ENCODE measurements around the gene OPA3. TPM values are rescaled to one million over a fixed set of nuclear protein-coding genes. Genes with fewer than 3 reads are reported as not detected.

The OPA3 gene
- polyA plus RNA-seq, 1 donor (not counting 4 experiments of a cell fraction or from before 2014, with no cell fraction given) = 11.9 TPM

GRCh38 chr19:45623984-45624383, 39.4 kb upstream of the OPA3 start:
- dilution Hi-C loops (cut with MboI; ENCODE audit: extremely low pct_ligation_motif_present, low sequenced_read_pairs) = no loop called here
- H3K27ac ChIP-seq (ENCODE audit: control insufficient read depth, insufficient read depth, low read length) = no peak overlapping the region
- TF ChIP-seq CTCF (optimal IDR thresholded peaks at IDR 0.05 in 1 of 3, IDR thresholded peaks at IDR 0.05 in 1 of 3, conservative IDR thresholded peaks at IDR 0.05 in 1 of 3; ENCODE audit: extremely low read depth in 1 of 3, insufficient read depth in 2 of 3, low read length in 3 of 3) = no peak
- no peaks in the 10 kb centered on the region for H3K9me1 ChIP-seq (ENCODE audit: control insufficient read depth, extremely low read depth, insufficient read depth, low read length)
- H2AFZ ChIP-seq (ENCODE audit: control insufficient read depth, low read length) = no peak overlapping the region
- H3K36me3 ChIP-seq (ENCODE audit: control insufficient read depth in 2 of 2, extremely low read depth in 1 of 2, insufficient read depth in 2 of 2, low read length in 2 of 2) = peaks cover 34% of the 10 kb centered on the region in 2 experiments
- FAIRE-seq (no peak), DNase-seq (ENCODE audit: low read depth, low spot score) (no peak)
- H3K27me3 ChIP-seq (ENCODE audit: control insufficient read depth, extremely low read depth, insufficient read depth, low read length) = no peaks in the 10 kb centered on the region
- no peaks in the 10 kb centered on the region for H3K4me1 ChIP-seq (ENCODE audit: control insufficient read depth, extremely low read depth, insufficient read depth, low read length)
- no peaks in the 10 kb centered on the region for H3K79me2 ChIP-seq (ENCODE audit: control insufficient read depth, insufficient read depth, low read length)
- H3K9me3 ChIP-seq (ENCODE audit: control insufficient read depth, low read depth, low read length) = no peaks in the 10 kb centered on the region
- H4K20me1 ChIP-seq (ENCODE audit: control insufficient read depth, extremely low read depth, insufficient read depth, low read length) = no peaks in the 10 kb centered on the region
- no peak overlapping the region for H3K9ac ChIP-seq (ENCODE audit: control insufficient read depth, extremely low read depth, insufficient read depth, low read length)
- no peak overlapping the region for H3K4me2 ChIP-seq (ENCODE audit: control insufficient read depth, extremely low read depth, insufficient read depth, low read depth, low read length)
- H3K4me3 ChIP-seq (ENCODE audit: control insufficient read depth in 2 of 3, extremely low read depth in 1 of 3, insufficient read depth in 2 of 3, low read depth in 1 of 3, low read length in 3 of 3) = no peak overlapping the region

GRCh38 chr19:45621976-45622503, 37.4 kb upstream of the OPA3 start:
- H3K4me1 ChIP-seq (ENCODE audit: control insufficient read depth, extremely low read depth, insufficient read depth, low read length) = no peaks in the 10 kb centered on the region
- H3K4me2 ChIP-seq (ENCODE audit: control insufficient read depth, extremely low read depth, insufficient read depth, low read depth, low read length) = no peak overlapping the region
- no peak overlapping the region for H3K4me3 ChIP-seq (ENCODE audit: control insufficient read depth in 2 of 3, extremely low read depth in 1 of 3, insufficient read depth in 2 of 3, low read depth in 1 of 3, low read length in 3 of 3)
- no peaks in the 10 kb centered on the region for H3K27me3 ChIP-seq (ENCODE audit: control insufficient read depth, extremely low read depth, insufficient read depth, low read length)
- no peaks in the 10 kb centered on the region for H4K20me1 ChIP-seq (ENCODE audit: control insufficient read depth, extremely low read depth, insufficient read depth, low read length)
- H3K36me3 ChIP-seq (ENCODE audit: control insufficient read depth in 2 of 2, extremely low read depth in 1 of 2, insufficient read depth in 2 of 2, low read length in 2 of 2) = peaks cover 32% of the 10 kb centered on the region in 2 experiments
- H3K79me2 ChIP-seq (ENCODE audit: control insufficient read depth, insufficient read depth, low read length) = no peaks in the 10 kb centered on the region
- TF ChIP-seq CTCF (optimal IDR thresholded peaks at IDR 0.05 in 1 of 3, IDR thresholded peaks at IDR 0.05 in 1 of 3, conservative IDR thresholded peaks at IDR 0.05 in 1 of 3; ENCODE audit: extremely low read depth in 1 of 3, insufficient read depth in 2 of 3, low read length in 3 of 3) (no peak), EZH2 (IDR thresholded peaks at IDR 0.05; ENCODE audit: low read length) (no peak)
- no peak for FAIRE-seq
- dilution Hi-C loops (cut with MboI; ENCODE audit: extremely low pct_ligation_motif_present, low sequenced_read_pairs) = no loop called here
- H2AFZ ChIP-seq (ENCODE audit: control insufficient read depth, low read length) = no peak overlapping the region
- H3K9me1 ChIP-seq (ENCODE audit: control insufficient read depth, extremely low read depth, insufficient read depth, low read length) = no peaks in the 10 kb centered on the region
- no peaks in the 10 kb centered on the region for H3K9me3 ChIP-seq (ENCODE audit: control insufficient read depth, low read depth, low read length)
- no peak overlapping the region for H3K9ac ChIP-seq (ENCODE audit: control insufficient read depth, extremely low read depth, insufficient read depth, low read length)
- no peak for DNase-seq (ENCODE audit: low read depth, low spot score)
- H3K27ac ChIP-seq (ENCODE audit: control insufficient read depth, insufficient read depth, low read length) = no peak overlapping the region

All from keratinocyte (primary cell).